ENCODE measurements around the gene TRAF3IP1. TPM values are rescaled to one million over a fixed set of nuclear protein-coding genes. Genes with fewer than 3 reads are reported as not detected.

TRAF3IP1 gene
- total RNA-seq, 1 donor from 2014 or later, result 21.7 TPM

GRCh38 chr2:238302751-238303150 lies 17.6 kb upstream of the TRAF3IP1 start:
- no peak for TF ChIP-seq CTCF (IDR thresholded peaks at IDR 0.05)
- Histone ChIP-seq H3K27ac (no peak overlapping the region), H3K4me1 (peaks cover 13% of the 10 kb centered on the region), H3K4me3 (no peak overlapping the region), H3K36me3 (no peaks in the 10 kb centered on the region), H3K27me3 (ENCODE audit: low read depth) (no peaks in the 10 kb centered on the region), H3K9me3 (no peaks in the 10 kb centered on the region)
- intact Hi-C loops (cut with DNase I), result no loop called here
- ATAC-seq, result no peak
- DNase-seq, result no peak

- no peak overlapping the region for H3K27ac ChIP-seq
- DNase-seq (no peak), ATAC-seq (no peak)
- no peak overlapping the region for H3K4me3 ChIP-seq
- no peaks in the 10 kb centered on the region for H3K36me3 ChIP-seq
- H3K27me3 ChIP-seq (ENCODE audit: low read depth), result no peaks in the 10 kb centered on the region
- intact Hi-C loops (cut with DNase I), result no loop called here
- no peaks in the 10 kb centered on the region for H3K9me3 ChIP-seq
- peaks cover 13% of the 10 kb centered on the region for H3K4me1 ChIP-seq
- TF ChIP-seq CTCF (IDR thresholded peaks at IDR 0.05), result no peak
Measured at GRCh38 chr2:238304116-238304515, 16.2 kb upstream of the TRAF3IP1 start.

GRCh38 chr2:238305092-238305862 lies 15.0 kb upstream of the TRAF3IP1 start:
- H3K36me3 ChIP-seq, result no peaks in the 10 kb centered on the region
- H3K27me3 ChIP-seq (ENCODE audit: low read depth), result no peaks in the 10 kb centered on the region
- peak; percentile 16 for TF ChIP-seq CTCF (IDR thresholded peaks at IDR 0.05)
- H3K4me1 ChIP-seq, result peaks cover 3% of the 10 kb centered on the region
- intact Hi-C loops (cut with DNase I), result no loop called here
- no peak overlapping the region for H3K27ac ChIP-seq
- no peaks in the 10 kb centered on the region for H3K9me3 ChIP-seq
- ATAC-seq (no peak), DNase-seq (no peak)
- H3K4me3 ChIP-seq, result no peak overlapping the region

GRCh38 chr2:238305965-238306671 lies 14.2 kb upstream of the TRAF3IP1 start:
- no peaks in the 10 kb centered on the region for H3K36me3 ChIP-seq
- H3K9me3 ChIP-seq, result no peaks in the 10 kb centered on the region
- no peaks in the 10 kb centered on the region for H3K27me3 ChIP-seq (ENCODE audit: low read depth)
- intact Hi-C loops (cut with DNase I), result no loop called here
- no peak overlapping the region for H3K4me3 ChIP-seq
- DNase-seq (no peak), ATAC-seq (no peak)
- no peak overlapping the region for H3K27ac ChIP-seq
- TF ChIP-seq CTCF (IDR thresholded peaks at IDR 0.05), result no peak
- H3K4me1 ChIP-seq, result no peaks in the 10 kb centered on the region

GRCh38 chr2:238306672-238306998 lies 13.7 kb upstream of the TRAF3IP1 start:
- DNase-seq (no peak), ATAC-seq (no peak)
- Histone ChIP-seq H3K27ac (no peak overlapping the region), H3K9me3 (no peaks in the 10 kb centered on the region), H3K4me1 (no peaks in the 10 kb centered on the region), H3K27me3 (ENCODE audit: low read depth) (no peaks in the 10 kb centered on the region), H3K36me3 (no peaks in the 10 kb centered on the region), H3K4me3 (no peak overlapping the region)
- no peak for TF ChIP-seq CTCF (IDR thresholded peaks at IDR 0.05)
- intact Hi-C loops (cut with DNase I), result no loop called here
